Fibroblast of skin of left quadriceps (primary cell): ENCODE data around the gene EIF3M.
"Not testable (repeated sequence)": the region's sequence is repeated elsewhere in the genome, so short reads cannot be mapped to it uniquely, and the experiment has no call there.

Experiments
- DNase-seq, 2 experiments: peaks; one replicate each; pipeline ENCODE4 v3.0.0-alpha.2; 2013; ENCODE audit warnings: low read depth in 2 of 2

Gene EIF3M

GRCh38 chr11:32596114-32596513, 12.5 kb downstream of the EIF3M start:
- not testable (repeated sequence) for DNase-seq

- DNase-seq = no peak
Measured at GRCh38 chr11:32597921-32598320, 14.3 kb downstream of the EIF3M start.

- DNase-seq = no peak
Measured at GRCh38 chr11:32602657-32603415, 19.2 kb downstream of the EIF3M start.

- no peak for DNase-seq
Measured at GRCh38 chr11:32606220-32606619, 22.6 kb downstream of the EIF3M start.

GRCh38 chr11:32608826-32609225, 25.2 kb downstream of the EIF3M start:
- DNase-seq = not testable (repeated sequence)

- peak; percentile 58 to 65 for DNase-seq
Measured at GRCh38 chr11:32610797-32611352, 27.2 kb downstream of the EIF3M start.

GRCh38 chr11:32613500-32614151, 30.0 kb downstream of the EIF3M start:
- DNase-seq = no peak

GRCh38 chr11:32615422-32615821, 31.8 kb downstream of the EIF3M start:
- no peak for DNase-seq

GRCh38 chr11:32616903-32617302, 33.3 kb downstream of the EIF3M start:
- no peak for DNase-seq

- no peak for DNase-seq
Measured at GRCh38 chr11:32630844-32631243, 47.2 kb downstream of the EIF3M start.

- no peak for DNase-seq
Measured at GRCh38 chr11:32635819-32636218, 52.2 kb downstream of the EIF3M start.

- DNase-seq = no peak
Measured at GRCh38 chr11:32641361-32641760, 57.7 kb downstream of the EIF3M start.

GRCh38 chr11:32643526-32643925, 59.9 kb downstream of the EIF3M start:
- DNase-seq = no peak
